Glomerular endothelial cell (primary cell): ENCODE measurements around the gene LAD1. TPM values are rescaled to one million over a fixed set of nuclear protein-coding genes. Genes with fewer than 3 reads are reported as not detected.
A peak's percentile ranks its signal among the peaks of the same experiment; 100 is the strongest.

Experiments
- DNase-seq: peaks from one replicate; pipeline ENCODE4 v3.0.0-alpha.2; 2011; ENCODE audit warnings: low read depth, low spot score; ENCODE audit errors: extremely low read depth
- total RNA-seq: library from RNA; depleted of rRNA; stranded (reverse); fragments of >200 nt; gene quantifications from 2 replicates; pipeline ENCODE4 v1.2.3, GENCODE V29; 2015

The LAD1 gene
- total RNA-seq, 1 donor from 2014 or later, result 1.1 TPM

DNA sequence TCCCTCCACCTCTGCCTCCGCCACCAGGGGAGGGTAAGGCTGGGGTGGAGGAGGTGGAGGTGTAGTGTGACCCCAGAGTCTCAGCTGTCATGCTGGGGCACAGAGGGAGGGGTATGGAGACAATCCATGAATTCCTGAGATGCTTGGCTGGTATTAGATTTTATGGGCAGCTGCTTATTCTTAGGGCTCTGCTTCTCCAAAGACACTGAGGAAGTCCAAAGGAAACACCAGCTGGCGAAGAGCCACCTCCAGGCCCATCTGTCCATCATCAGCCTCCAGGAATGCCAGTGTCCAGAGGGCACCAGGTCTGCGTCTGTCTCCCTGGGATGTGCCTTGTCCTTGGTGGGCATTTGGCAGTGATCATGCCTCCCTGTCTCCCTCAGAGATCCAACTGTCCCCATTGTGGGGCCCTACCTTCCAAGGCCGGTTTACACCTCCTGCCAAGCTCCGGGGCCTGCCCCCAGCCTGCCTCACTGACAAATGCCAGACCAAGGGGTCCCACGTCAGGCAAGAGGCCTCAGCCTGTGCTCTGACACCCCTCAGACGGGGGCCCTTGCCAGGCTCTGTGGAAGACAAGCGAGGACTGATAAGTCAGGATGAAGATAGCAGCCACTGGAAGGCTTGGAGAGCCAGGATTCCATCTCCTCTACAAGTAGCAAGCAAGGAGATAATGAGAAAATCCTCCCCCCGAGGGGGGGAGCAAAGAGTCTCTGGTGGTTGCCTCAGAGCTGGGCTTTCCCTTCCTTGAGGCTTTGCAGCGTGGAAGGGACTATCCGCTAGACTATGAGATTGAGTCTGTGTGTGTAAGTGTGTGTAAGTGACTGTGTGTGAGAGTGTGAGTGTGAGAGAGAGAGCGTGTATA lies 20.9 kb upstream of the LAD1 start:
- DNase-seq, result no peak

DNA sequence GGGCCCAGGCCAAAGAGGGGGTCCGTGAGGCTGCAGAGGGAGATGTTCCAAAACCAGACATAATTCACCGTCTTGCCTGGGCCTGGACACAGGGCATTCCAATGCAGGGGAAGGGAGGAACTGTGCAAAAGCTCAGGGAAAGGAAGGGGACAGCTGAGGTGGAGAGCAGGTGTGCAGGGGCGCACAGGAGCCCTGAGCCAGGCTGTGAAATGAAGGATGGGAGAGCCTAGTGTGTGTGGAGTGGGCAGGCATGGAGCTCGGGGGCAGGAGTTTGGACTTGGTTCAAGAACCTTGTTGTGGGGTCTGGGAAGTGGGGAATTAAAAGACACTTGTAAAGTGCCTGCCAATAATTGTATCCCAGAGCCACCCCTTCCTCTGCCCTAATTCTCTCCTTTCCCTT lies 20.1 kb upstream of the LAD1 start:
- no peak for DNase-seq

- no peak for DNase-seq
These were observed 19.3 kb upstream of the LAD1 start for GRCh38 chr1:201418461-201418860.

GRCh38 chr1:201414051-201414738 lies 15.1 kb upstream of the LAD1 start:
- DNase-seq, result no peak

DNA sequence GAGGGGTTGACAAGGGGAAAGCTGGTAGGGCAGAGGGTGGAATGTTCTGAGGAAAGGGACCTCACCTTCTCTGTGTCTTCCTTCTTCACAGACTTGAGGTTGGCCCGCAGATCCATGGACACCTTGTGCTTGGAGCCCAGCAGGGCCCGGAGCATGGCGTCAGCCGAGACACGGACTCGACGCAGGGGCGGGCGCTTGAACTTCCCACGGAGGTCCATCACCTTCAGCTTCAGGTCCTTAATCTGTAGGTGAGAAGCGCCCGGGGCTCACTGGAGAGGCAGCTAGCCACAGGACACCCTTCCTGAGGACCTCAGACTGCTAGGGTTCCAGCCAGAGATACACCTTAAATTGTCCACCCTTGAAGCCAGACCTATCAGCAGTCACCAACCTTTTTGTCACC lies 12.2 kb upstream of the LAD1 start:
- DNase-seq, result no peak

- no peak for DNase-seq
These were observed 10.3 kb upstream of the LAD1 start for GRCh38 chr1:201409440-201409839.

DNA sequence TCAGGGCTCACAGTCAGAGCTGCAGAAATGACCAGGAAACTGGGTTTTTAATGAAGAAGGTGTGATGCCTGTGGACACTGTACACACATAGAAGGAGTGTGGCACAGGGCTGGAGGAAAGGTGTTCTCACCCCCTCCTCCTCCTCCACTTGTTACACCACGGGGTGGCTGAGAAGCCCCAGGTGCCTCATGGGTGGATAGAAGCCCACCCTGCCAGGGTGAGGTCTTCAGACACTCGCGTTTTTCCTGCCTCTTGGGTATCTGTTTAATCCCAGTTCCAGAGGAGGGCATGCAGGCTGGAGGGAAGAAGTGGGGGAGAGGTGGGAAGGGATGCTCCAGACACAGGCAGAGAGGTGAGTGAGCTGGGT lies 9.7 kb upstream of the LAD1 start:
- no peak for DNase-seq

DNA sequence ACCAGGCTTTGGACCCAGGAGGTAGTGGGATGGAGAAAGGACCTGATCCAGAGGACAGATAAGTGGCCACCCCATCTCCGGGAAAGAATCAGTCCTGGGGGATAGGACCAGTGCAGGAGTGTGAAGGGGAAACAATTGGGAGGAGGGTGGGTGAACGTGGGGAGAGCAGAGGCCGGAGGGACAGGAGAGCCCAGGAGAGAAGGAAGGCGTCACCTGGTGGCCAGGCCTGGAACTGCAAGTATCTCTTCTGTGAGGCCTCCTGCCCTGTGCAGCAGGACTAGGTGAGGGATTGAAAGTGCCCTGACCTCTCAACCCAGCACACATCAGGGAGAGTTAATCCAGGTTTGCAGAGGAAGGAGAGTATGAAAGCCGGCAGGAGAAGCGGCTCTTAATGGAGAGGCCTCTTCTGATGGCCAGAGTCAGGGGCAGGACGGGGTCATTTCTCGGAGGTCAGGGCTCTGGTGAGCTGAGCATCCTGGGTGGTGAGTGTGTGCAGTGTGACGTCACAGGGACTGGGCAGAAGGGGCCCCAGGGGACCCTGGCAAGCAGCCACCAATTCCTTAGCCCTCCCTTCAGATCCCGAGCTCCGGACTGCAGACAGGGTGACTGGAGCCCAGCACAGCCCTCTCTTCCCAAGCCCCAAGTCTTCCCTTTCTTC lies 9.2 kb upstream of the LAD1 start:
- peak; percentile 20 for DNase-seq

GRCh38 chr1:201406831-201407406 lies 7.8 kb upstream of the LAD1 start:
- DNase-seq, result no peak

DNA sequence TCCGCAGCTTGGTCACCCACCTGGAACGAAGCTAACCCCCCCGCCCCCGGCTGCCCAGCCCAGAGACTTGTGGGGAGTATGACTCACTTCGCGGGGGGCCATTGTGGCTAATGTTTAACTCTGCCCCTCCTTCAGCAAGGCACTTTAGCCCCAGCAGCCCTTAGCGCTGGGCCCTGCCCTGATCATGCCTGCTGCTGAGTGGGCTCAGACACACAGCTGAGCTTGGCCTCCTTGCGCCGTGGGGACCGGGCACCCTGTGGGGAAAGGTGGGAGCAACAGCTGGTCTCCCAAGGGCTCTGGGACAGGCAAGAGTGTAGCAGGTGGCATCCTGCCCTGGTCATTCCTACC lies 6.3 kb upstream of the LAD1 start:
- no peak for DNase-seq

DNA sequence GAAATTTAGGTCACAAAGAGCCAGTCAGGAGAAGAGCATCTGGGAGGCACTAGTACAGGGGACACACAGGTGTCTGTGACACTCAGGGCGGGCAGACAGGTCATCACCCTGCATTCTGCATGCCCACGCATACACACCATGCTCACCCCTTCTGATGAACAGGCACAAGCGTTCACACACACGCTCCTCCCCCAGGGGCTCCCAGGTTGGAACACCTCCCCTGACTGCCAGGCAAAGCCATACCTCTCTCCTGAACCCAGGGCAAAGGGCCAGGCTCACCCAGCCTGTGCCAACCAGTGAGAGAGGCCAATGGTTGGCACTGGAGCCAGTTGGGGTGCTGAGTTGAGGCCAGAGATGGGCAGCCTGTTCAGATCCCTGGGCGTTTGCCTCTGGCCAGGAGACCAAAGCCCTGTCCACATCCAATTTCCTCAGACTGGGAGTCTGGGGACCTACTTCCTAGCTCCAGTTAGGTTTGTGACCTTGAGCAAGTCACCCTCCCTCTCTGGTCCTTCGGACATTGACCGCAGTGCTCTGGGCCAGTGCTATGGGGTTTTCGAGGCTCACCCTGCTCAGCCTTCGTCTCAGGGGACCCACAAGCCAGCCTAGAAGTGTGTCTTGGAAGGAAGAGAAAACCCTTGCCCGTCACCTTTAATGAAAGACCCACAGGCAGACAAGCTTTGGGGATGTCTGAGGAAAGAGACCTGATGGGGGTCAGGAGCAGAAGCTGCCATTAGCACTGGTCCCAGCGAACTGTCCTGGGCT lies 5.8 kb upstream of the LAD1 start:
- DNase-seq, result no peak

DNA sequence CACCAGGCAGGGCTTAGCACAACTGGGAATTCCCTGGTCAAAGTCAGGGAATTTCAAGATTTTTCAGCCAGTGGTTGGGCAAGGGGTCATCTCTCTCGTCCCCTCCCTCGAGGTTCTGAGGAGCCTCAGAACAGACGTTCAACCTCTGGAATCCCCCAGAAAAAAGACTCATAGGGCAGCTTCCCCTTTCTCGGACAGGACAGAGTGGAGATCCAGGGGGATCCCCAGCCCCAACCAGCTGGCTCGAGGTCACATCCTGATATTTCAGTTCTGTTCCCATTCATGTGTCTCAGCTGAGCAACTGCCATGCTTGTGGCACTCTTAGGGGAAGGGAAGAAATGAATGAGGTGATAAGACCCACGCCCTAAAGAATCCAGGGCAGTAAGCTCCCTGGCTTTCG lies 4.9 kb upstream of the LAD1 start:
- no peak for DNase-seq

DNA sequence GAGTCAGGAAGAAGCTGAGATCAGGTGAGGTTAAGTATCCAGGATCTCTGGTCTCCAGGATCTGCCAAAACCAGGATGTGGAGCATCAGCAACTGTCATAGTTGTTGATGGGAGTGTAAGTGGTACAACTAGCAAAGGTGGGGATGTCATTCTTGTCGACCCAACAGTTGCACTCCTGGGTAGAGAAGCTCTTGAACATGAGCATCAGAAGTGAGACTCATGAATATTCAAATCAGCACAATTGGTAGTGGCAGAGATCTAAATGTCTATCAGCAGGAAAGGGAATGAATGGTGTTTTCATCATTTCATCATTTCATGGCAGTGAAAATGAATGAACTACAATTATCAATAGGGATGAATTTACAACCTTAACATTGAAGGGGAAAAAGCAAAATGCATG lies 4.2 kb upstream of the LAD1 start:
- no peak for DNase-seq

- DNase-seq, result no peak
These were observed 2.6 kb upstream of the LAD1 start for GRCh38 chr1:201401700-201402099.

DNA sequence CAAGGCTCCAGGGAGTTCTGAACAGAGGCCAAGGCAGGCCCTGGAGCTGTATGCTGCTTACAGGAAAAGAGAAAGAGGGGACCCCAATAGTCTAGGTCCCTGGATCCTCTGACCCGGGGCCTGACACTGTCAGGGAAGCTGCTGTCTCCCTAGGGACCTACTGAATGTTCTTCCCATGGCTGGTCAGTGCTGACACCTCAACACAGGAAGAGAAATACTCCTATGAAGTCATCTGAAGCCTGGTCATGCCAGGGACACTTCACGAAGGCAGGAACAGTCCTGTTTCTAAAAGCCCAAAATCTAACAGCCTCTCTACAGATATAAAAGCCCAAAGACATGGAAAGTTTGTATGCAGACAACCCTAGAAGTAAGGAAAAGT lies 1.7 kb upstream of the LAD1 start:
- no peak for DNase-seq

GRCh38 chr1:201400212-201400851 lies 1.2 kb upstream of the LAD1 start:
- DNase-seq, result no peak

DNA sequence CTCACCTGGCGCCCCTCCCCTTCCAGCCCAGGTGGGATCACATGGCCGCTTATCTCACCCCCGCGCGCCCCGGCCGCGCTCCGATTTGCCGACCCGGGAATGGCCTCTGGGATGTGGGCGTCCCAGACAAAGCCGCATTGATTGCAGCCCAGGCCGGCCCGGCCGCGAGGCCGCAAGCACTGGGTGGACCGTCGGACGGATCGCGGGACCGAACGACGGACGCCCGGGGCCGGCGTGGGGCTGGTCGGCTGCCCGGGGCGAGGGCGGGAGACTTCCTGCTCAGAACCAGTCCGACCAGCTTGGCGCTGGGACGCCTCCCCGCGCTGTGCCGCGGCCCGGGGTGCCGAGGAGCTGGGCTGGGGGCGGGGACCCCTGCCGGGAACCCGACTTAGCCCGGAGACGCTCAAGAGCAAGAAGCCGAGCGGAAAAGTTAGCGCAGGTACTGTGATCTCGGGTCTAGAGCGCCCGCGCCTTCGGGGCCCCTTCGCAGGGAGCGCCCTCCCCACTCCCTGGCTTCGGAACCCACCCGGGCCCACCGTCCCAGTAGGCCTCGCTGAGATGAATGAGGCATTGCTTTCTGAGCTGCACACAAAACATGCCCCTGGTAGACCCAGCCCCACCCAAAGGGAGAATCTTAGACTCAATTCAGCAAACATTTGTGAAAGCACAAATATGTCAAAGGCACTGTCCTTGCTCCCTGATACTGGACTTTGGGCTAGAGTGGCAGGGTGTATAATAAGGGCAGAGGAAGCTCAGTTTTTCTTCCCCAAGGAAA lies 415 bp upstream of the LAD1 start:
- DNase-seq, result no peak

GRCh38 chr1:201397675-201398074 lies 1.4 kb downstream of the LAD1 start:
- no peak for DNase-seq

GRCh38 chr1:201396861-201397464 lies 2.2 kb downstream of the LAD1 start:
- DNase-seq, result no peak
